Mucosa of rectum (tissue), 2 donors: ENCODE data around the gene ASF1B.

ENCODE experiments used
- H3K27ac ChIP-seq, 2 donors: one replicate each; pipeline ENCODE4 v1.7.0; 2013; ENCODE audit warnings: inconsistent platforms in 2 of 2, low read depth in 2 of 2, low read length in 2 of 2
- H3K27me3 ChIP-seq, 2 donors: one replicate each; pipeline ENCODE4 v1.7.0; 2013; ENCODE audit warnings: low read length in 2 of 2; ENCODE audit not compliant: control insufficient read depth in 2 of 2, insufficient read depth in 2 of 2
- H3K36me3 ChIP-seq, 2 donors: one replicate each; pipeline ENCODE4 v1.7.0; 2013; ENCODE audit warnings: low read length in 2 of 2; ENCODE audit not compliant: control insufficient read depth in 2 of 2, insufficient read depth in 2 of 2
- H3K4me1 ChIP-seq, 2 donors: one replicate each; pipeline ENCODE4 v1.7.0; 2013; ENCODE audit warnings: low read length in 2 of 2, mild to moderate bottlenecking in 1 of 2; ENCODE audit not compliant: control insufficient read depth in 2 of 2, insufficient read depth in 2 of 2
- H3K4me3 ChIP-seq, 2 donors: one replicate each; pipeline ENCODE4 v1.7.0; 2013; ENCODE audit warnings: low read length in 2 of 2
- H3K9ac ChIP-seq, 2 donors: one replicate each; pipeline ENCODE4 v1.7.0; 2013; ENCODE audit warnings: low read length in 2 of 2, low read depth in 1 of 2, mild to moderate bottlenecking in 1 of 2
- H3K9me3 ChIP-seq, 2 donors: one replicate each; pipeline ENCODE4 v1.7.0; 2013; ENCODE audit warnings: low read length in 2 of 2; ENCODE audit not compliant: control insufficient read depth in 2 of 2
- donor health status: healthy.
- donor health status: Normal muscosa, but diverticular disease.

Gene ASF1B

GRCh38 chr19:14160017-14160703 is 23.8 kb upstream of the ASF1B start:
- Histone ChIP-seq H3K9me3 (no peaks in the 10 kb centered on the region), H3K4me1 (no peaks in the 10 kb centered on the region), H3K27me3 (no peaks in the 10 kb centered on the region), H3K27ac (no peak overlapping the region), H3K4me3 (no peak overlapping the region), H3K36me3 (peaks cover 19 to 29% of the 10 kb centered on the region in 2 donors), H3K9ac (no peak overlapping the region)

DNA sequence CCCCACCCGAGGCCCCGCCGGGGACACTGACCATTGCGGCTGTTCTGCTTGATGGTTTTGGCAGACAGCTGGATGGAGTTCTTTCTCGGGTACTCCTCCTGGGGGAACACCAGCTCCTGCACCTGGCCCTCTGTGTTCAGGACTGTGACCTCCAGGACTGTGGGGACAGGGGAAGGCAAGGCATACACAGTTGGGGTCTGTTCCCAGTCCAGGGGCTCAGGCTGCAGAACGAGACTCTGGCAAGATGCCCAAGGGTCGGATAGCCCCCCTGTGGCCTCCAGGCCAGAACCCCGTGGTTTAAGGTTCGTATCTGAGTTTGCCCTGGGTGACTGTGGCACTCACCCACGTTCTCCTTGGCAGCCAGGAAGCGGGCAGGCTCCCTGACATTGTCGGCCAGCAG is 22.7 kb upstream of the ASF1B start:
- Histone ChIP-seq H3K27ac (no peak overlapping the region), H3K4me1 (no peaks in the 10 kb centered on the region), H3K9me3 (no peaks in the 10 kb centered on the region), H3K27me3 (no peaks in the 10 kb centered on the region), H3K9ac (no peak overlapping the region), H3K4me3 (no peak overlapping the region), H3K36me3 (peaks cover 22 to 32% of the 10 kb centered on the region in 2 donors)

DNA sequence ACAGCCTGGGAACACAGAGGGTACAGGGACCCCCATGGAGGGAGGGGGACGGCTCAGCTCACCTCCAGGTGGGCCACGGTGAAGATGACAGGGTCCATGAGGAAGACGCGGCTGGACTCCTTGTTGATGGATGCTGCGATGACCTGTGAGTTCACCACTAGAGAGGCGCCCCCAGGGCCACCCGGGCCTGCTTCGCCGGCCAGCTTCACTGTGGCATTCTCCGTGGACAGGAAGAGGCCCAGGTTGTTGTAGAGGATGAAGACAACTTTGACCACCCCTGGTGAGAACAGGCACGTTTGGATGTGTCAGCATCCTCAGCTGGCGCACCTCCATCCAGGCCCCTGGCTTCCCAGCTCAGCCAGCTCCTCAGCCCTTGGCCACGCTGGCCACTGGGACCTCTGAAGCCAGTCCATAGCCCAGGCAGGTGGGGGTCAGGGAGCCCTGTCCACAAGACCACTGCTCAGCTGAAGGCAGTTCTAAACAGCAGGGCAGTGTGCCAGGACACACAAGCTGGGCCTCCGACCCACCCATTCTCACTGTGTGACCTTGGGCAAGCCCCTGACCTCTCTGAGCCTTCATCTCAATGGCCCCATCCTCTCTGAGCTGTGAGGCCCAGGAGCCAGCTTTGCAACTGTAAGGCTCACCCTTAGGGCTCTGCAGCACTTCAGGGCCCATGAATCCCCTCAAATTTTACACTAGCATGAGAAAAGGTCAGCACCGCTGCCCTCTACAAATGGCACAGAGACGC is 22.1 kb upstream of the ASF1B start:
- Histone ChIP-seq H3K9me3 (no peaks in the 10 kb centered on the region), H3K27me3 (no peaks in the 10 kb centered on the region), H3K4me1 (no peaks in the 10 kb centered on the region), H3K4me3 (no peak overlapping the region), H3K36me3 (peaks cover 22 to 32% of the 10 kb centered on the region in 2 donors), H3K9ac (no peak overlapping the region), H3K27ac (no peak overlapping the region)

GRCh38 chr19:14156971-14157717 is 20.8 kb upstream of the ASF1B start:
- no peaks in the 10 kb centered on the region for H3K4me1 ChIP-seq
- H3K27me3 ChIP-seq = no peaks in the 10 kb centered on the region
- no peak overlapping the region for H3K4me3 ChIP-seq
- no peaks in the 10 kb centered on the region for H3K9me3 ChIP-seq
- H3K9ac ChIP-seq = no peak overlapping the region
- peaks cover 19 to 30% of the 10 kb centered on the region in 2 donors for H3K36me3 ChIP-seq
- H3K27ac ChIP-seq = no peak overlapping the region

GRCh38 chr19:14156122-14156521 is 19.7 kb upstream of the ASF1B start:
- H3K27ac ChIP-seq = no peak overlapping the region
- no peak overlapping the region for H3K4me3 ChIP-seq
- H3K4me1 ChIP-seq = no peaks in the 10 kb centered on the region
- no peak overlapping the region for H3K9ac ChIP-seq
- H3K36me3 ChIP-seq = peaks cover 19 to 30% of the 10 kb centered on the region in 2 donors
- H3K9me3 ChIP-seq = no peaks in the 10 kb centered on the region
- no peaks in the 10 kb centered on the region for H3K27me3 ChIP-seq

GRCh38 chr19:14155371-14155770 is 19.0 kb upstream of the ASF1B start:
- H3K27me3 ChIP-seq = no peaks in the 10 kb centered on the region
- no peaks in the 10 kb centered on the region for H3K9me3 ChIP-seq
- H3K4me1 ChIP-seq = no peaks in the 10 kb centered on the region
- H3K9ac ChIP-seq = no peak overlapping the region
- H3K36me3 ChIP-seq = peaks cover 19 to 30% of the 10 kb centered on the region in 2 donors
- H3K4me3 ChIP-seq = no peak overlapping the region
- H3K27ac ChIP-seq = no peak overlapping the region

- H3K9ac ChIP-seq = no peak overlapping the region
- no peak overlapping the region for H3K27ac ChIP-seq
- H3K4me1 ChIP-seq = peaks cover 18 to 19% of the 10 kb centered on the region in 2 donors
- H3K9me3 ChIP-seq = no peaks in the 10 kb centered on the region
- no peaks in the 10 kb centered on the region for H3K27me3 ChIP-seq
- H3K4me3 ChIP-seq = no peak overlapping the region
- H3K36me3 ChIP-seq = peaks cover 14 to 20% of the 10 kb centered on the region in 2 donors
Observed at GRCh38 chr19:14152713-14153112, 16.3 kb upstream of the ASF1B start.

DNA sequence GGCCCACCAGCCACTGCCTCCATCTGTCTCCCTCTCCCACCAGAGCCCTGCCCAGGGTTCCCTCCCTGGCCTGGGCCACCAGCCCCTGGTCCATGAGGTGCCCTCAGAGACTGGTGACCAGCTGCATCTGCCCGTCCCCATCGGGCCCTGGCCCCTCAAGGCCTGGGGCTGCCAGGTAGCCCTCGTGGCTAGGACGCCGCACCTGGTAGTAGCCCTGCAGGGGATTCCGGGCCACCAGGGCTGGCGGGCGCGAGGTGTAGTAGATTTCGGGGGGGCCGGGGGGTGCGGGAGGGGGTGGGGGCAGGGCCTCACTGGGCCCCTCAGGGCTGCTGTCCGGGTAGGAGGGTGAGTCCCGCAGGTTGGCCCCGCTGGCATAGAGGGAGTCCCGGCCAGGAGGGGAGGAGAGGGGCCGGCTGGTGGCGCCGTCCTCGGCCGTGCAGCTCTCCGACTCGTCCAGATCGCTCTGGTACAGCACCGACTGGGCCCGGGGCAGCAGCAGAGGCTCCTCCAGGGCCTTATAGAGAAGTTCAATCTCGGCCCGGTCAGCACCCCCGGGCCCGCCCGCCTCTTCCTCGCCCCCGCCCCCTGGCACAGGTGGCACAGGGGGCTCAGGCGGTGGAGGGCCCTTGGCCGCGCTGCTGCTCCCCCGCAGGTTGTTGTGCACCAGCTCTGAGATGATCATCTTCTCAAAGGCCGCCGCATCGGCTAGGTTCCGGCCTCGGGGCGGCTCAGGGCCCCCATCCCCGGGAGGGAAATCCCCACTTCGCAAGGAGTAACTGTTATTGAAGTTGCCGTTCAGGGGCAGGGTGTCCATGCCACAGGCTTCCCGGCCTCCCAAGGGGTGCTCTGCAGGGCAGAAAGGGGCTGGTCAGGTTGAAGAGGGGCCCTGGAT is 14.6 kb upstream of the ASF1B start:
- Histone ChIP-seq H3K4me1 (peaks cover 18 to 19% of the 10 kb centered on the region in 2 donors), H3K36me3 (peaks cover 9 to 10% of the 10 kb centered on the region in 2 donors), H3K9me3 (no peaks in the 10 kb centered on the region), H3K27ac (no peak overlapping the region), H3K9ac (no peak overlapping the region), H3K4me3 (no peak overlapping the region), H3K27me3 (no peaks in the 10 kb centered on the region)

DNA sequence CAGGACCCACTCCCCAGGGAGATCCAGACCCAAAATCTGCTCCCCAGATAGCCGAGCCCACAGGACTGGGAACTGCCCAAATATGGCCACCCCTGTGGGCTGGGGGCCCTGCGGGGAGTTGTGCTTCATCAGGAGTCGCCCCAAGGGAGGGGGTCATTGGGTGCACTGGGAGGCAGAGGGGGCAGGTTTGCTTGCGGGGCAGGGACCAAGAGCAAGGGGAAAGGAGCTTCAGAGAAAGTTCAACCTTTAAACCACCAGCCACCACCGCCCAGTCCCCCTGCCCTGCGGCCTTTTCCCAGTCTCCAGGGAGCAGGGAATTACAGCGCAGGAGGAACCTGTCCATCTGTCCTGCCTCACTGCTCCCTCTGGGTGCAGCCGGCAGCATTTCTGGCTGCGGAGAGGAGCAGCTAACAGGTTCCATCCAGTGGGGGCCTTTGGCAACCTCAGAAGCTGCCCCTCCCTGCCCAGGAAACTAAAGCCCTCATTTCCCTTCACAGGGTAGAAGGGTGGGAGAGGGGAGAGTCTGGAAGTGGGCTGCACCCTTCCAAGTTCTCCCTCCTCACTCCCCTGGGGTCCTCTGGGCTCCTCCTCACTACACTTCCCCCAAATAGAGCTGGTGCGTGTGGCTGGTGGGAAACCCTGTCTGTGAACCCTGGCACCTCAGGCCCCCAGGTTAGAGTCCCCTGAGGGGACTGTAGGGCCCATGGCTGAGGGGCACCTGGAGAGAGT is 13.8 kb upstream of the ASF1B start:
- Histone ChIP-seq H3K36me3 (peaks cover 8% of the 10 kb centered on the region in 2 donors), H3K4me1 (peaks cover 18 to 19% of the 10 kb centered on the region in 2 donors), H3K27ac (no peak overlapping the region), H3K9ac (peak overlapping the region in 1 of 2 donors; percentile 41), H3K4me3 (peak overlapping the region in 1 of 2 donors; percentile 26), H3K9me3 (no peaks in the 10 kb centered on the region), H3K27me3 (no peaks in the 10 kb centered on the region)
